GM13976 (cell line): ENCODE results near the gene AIDA.

Source experiments
- DNase-seq: peaks from one replicate; pipeline ENCODE4 v3.0.0; 2012; ENCODE audit warnings: low spot score
- in situ Hi-C: fragments of 300-500 bp; cut with MboI; formaldehyde crosslinking; loops from one replicate; pipeline ENCODE4 v1.12.0; 2022; ENCODE audit warnings: low sequenced_read_pairs, mixed read lengths, inconsistent platforms; ENCODE audit not compliant: unreplicated experiment
- TF ChIP-seq, protein P1 (sequence below): IDR thresholded peaks from 2 replicates; pipeline ENCODE4 v1.5.1; 2012; ENCODE audit warnings: borderline replicate concordance, mild to moderate bottlenecking; ENCODE audit not compliant: insufficient read depth; ENCODE audit errors: extremely low read depth, missing control alignments, control extremely low read depth

The AIDA gene

GRCh38 chr1:222634180-222635013 is 77.9 kb downstream of the AIDA start:
- in situ Hi-C loops: loop anchor here (5.0 kb wide), 1 partner anchor 167 kb away; no protein-coding TSS in a partner anchor
- peak; percentile 65 for DNase-seq
- TF ChIP-seq, protein P1, sequence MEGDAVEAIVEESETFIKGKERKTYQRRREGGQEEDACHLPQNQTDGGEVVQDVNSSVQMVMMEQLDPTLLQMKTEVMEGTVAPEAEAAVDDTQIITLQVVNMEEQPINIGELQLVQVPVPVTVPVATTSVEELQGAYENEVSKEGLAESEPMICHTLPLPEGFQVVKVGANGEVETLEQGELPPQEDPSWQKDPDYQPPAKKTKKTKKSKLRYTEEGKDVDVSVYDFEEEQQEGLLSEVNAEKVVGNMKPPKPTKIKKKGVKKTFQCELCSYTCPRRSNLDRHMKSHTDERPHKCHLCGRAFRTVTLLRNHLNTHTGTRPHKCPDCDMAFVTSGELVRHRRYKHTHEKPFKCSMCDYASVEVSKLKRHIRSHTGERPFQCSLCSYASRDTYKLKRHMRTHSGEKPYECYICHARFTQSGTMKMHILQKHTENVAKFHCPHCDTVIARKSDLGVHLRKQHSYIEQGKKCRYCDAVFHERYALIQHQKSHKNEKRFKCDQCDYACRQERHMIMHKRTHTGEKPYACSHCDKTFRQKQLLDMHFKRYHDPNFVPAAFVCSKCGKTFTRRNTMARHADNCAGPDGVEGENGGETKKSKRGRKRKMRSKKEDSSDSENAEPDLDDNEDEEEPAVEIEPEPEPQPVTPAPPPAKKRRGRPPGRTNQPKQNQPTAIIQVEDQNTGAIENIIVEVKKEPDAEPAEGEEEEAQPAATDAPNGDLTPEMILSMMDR: peak; percentile 82

- TF ChIP-seq, protein P1: no peak
- in situ Hi-C loops: loop anchor here (5.0 kb wide), 1 partner anchor 165 kb away; no protein-coding TSS in a partner anchor
- no peak for DNase-seq
Observed at GRCh38 chr1:222632749-222633148, 79.5 kb downstream of the AIDA start.

DNA sequence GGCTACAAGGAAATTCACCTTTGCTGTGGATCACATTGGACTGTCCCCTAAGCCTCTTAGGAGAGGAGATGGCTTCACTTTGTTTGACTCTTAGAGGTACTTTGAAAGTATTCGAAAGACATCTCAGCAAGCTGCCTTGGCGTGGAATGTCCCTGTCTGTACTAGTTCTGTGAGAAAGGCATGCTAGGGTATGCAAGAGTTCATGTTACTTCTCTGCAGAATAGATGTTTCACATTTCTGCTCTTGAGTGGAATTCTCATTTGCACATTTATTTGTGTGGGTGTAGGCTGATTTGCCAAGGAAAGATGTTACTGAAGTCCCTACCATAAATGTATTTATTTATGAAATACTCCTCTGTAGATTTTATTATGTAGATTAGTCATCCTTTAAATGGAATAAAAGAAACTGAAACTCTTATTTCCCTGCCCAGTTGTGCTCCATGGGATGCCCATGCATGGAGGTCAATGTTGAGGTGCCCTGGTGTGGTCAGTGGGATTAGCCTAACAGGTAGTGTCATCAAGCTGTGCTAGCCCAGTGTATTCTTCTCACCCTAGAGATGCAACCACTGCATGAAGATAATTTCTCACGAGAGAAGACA is 80.6 kb downstream of the AIDA start:
- in situ Hi-C loops: loop anchor here (5.0 kb wide), 1 partner anchor 164 kb away; no protein-coding TSS in a partner anchor
- TF ChIP-seq, protein P1: no peak
- no peak for DNase-seq

DNA sequence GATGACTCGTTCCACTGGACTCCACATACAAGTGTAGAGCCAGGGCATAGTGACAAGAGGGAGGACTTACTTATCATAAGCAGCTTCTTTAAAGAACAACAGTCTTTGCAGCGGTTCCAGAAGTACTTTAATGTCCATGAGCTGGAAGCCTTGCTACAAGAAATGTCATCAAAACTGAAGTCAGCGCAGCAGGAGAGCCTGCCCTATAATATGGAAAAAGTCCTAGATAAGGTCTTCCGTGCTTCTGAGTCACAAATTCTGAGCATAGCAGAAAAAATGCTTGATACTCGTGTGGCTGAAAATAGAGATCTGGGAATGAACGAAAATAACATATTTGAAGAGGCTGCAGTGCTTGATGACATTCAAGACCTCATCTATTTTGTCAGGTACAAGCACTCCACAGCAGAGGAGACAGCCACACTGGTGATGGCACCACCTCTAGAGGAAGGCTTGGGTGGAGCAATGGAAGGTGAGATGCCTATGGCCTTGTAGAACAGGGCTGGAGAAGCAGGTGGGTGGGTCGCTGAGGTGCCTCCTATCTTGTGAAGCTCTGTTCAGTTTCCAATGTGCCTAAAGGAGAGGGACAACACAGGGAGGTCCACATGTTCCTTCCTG is 82.3 kb downstream of the AIDA start:
- in situ Hi-C loops: loop anchor here (5.0 kb wide), 1 partner anchor 163 kb away; no protein-coding TSS in a partner anchor
- DNase-seq: no peak
- TF ChIP-seq, protein P1: no peak

- in situ Hi-C loops: no loop called here
- TF ChIP-seq, protein P1: no peak
- DNase-seq: no peak
Observed at GRCh38 chr1:222627232-222627631, 85.1 kb downstream of the AIDA start.

DNA sequence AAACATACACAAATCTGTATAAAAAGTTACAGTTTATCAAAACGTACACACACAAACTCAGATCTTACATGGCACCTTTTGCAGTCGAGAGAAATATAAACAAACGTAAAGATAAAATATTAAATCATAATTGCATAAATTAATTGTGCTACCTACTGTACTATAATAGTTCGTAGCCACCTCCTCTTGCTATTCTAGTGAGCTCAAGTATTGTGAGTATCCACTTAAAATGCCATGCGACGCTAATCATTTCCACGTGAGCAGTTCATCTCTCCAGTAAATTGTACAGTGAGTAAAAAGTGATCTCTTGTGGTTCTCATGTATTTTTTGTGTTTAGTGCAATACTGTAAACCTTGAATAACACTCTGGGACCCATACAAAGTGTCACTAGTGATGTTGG is 88.1 kb downstream of the AIDA start:
- DNase-seq: no peak
- in situ Hi-C loops: no loop called here
- TF ChIP-seq, protein P1: no peak
